MCF 10A (cell line): Measurements from ENCODE around the gene DPH3. TPM values are rescaled to one million over a fixed set of nuclear protein-coding genes. Genes with fewer than 3 reads are reported as not detected.

Experiments
- BruUV-seq: library from RNA; stranded (reverse); fragments of 400-500 nt; replicated peaks from 2 replicates; lab custom pipeline; 2021; lab: Mats Ljungman, UMichigan
- CTCF ChIA-PET: fragments of 300-600 bp; sonication (Branson Sonifier 250); formaldehyde crosslinking; extraction: SDS; loops from one replicate; lab custom pipeline; 2021; ENCODE audit warnings: antibody characterized with exemption, inconsistent platforms; lab: Yijun Ruan, JAX
- POLR2A ChIA-PET: fragments of 300-600, 350-650 bp; sonication (Branson Sonifier 250); formaldehyde crosslinking; extraction: SDS; loops from one replicate; lab custom pipeline; 2020; ENCODE audit warnings: antibody characterized with exemption, inconsistent platforms; lab: Yijun Ruan, JAX
- DNase-seq: peaks from one replicate; pipeline ENCODE4 v3.0.0-alpha.2; 2018; ENCODE audit not compliant: unreplicated experiment
- H3K27ac Mint-ChIP-seq: one replicate; pipeline ENCODE4 v1.8.0; 2022; ENCODE audit warnings: mild to moderate bottlenecking, low read depth, mixed read lengths; ENCODE audit not compliant: unreplicated experiment
- H3K27me3 Mint-ChIP-seq: one replicate; pipeline ENCODE4 v1.8.0; 2022; ENCODE audit warnings: mixed read lengths; ENCODE audit not compliant: insufficient read depth, unreplicated experiment
- H3K36me3 Mint-ChIP-seq: one replicate; pipeline ENCODE4 v1.8.0; 2022; ENCODE audit warnings: mild to moderate bottlenecking, moderate library complexity, mixed read lengths; ENCODE audit not compliant: insufficient read depth, unreplicated experiment
- H3K4me1 Mint-ChIP-seq: one replicate; pipeline ENCODE4 v1.8.0; 2022; ENCODE audit warnings: mixed read lengths; ENCODE audit not compliant: insufficient read depth, unreplicated experiment
- H3K4me3 Mint-ChIP-seq: one replicate; pipeline ENCODE4 v1.8.0; 2022; ENCODE audit warnings: mild to moderate bottlenecking, moderate library complexity, mixed read lengths; ENCODE audit not compliant: unreplicated experiment
- H3K9me3 Mint-ChIP-seq: one replicate; pipeline ENCODE4 v1.8.0; 2022; ENCODE audit warnings: mixed read lengths; ENCODE audit not compliant: unreplicated experiment
- intact Hi-C: fragments of 100-400 bp; cut with micrococcal nuclease; formaldehyde crosslinking; loops from 2 replicates; pipeline ENCODE4 v1.14.1; 2022
- total RNA-seq: library from RNA; stranded (reverse); gene quantifications from 2 replicates; pipeline ENCODE4 v1.2.3, GENCODE V29; 2022
- TF ChIP-seq, protein P1 (sequence below): fragments of 200-600 bp; IDR thresholded peaks from one replicate; pipeline ENCODE4 v1.8.0; 2022; ENCODE audit warnings: antibody characterized with exemption, mild to moderate bottlenecking; ENCODE audit not compliant: unreplicated experiment

DPH3 gene
- total RNA-seq, 1 experiment from 2014 or later, result 30.5 TPM

DNA sequence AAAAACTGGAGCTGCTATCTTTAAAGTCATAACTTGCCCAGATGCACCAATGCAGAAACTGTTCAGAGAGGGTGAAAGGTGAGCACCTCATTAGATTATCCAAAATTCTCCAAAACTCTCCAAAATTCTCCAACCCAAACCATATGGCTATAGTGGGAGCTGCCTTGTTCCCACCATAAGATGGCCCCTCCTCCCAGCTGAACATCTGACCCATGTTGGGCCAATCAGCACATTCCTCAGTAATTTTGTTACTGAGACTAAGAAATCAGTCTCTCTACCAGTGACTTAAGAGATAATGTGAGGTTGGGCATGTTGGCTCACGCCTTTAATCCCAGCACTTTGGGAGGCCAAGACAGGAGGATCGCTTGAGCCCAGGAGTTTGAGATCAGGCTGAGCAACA lies 32.8 kb downstream of the DPH3 start:
- no peak for DNase-seq
- Mint-ChIP-seq H3K27me3 (no peaks in the 10 kb centered on the region), H3K4me3 (no peak overlapping the region), H3K4me1 (no peaks in the 10 kb centered on the region), H3K27ac (no peak overlapping the region), H3K9me3 (no peaks in the 10 kb centered on the region), H3K36me3 (peaks cover 10% of the 10 kb centered on the region)
- CTCF ChIA-PET, result interaction anchor here (0.9 to 1.5 kb wide), 2 partner anchors 53 to 183 kb away, joined by 4 to 9 read pairs; no protein-coding TSS in a partner anchor
- BruUV-seq, result no TSS peak
- TF ChIP-seq, protein P1, sequence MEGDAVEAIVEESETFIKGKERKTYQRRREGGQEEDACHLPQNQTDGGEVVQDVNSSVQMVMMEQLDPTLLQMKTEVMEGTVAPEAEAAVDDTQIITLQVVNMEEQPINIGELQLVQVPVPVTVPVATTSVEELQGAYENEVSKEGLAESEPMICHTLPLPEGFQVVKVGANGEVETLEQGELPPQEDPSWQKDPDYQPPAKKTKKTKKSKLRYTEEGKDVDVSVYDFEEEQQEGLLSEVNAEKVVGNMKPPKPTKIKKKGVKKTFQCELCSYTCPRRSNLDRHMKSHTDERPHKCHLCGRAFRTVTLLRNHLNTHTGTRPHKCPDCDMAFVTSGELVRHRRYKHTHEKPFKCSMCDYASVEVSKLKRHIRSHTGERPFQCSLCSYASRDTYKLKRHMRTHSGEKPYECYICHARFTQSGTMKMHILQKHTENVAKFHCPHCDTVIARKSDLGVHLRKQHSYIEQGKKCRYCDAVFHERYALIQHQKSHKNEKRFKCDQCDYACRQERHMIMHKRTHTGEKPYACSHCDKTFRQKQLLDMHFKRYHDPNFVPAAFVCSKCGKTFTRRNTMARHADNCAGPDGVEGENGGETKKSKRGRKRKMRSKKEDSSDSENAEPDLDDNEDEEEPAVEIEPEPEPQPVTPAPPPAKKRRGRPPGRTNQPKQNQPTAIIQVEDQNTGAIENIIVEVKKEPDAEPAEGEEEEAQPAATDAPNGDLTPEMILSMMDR, result no peak
- intact Hi-C loops, result no loop called here
- POLR2A ChIA-PET, result interaction anchor here (0.6 to 1.7 kb wide), 2 partner anchors 26 to 329 kb away, joined by 3 to 4 read pairs; no protein-coding TSS in a partner anchor

- ChIA-PET POLR2A (no interaction called here), CTCF (no interaction called here)
- no TSS peak for BruUV-seq
- Mint-ChIP-seq H3K4me3 (no peak overlapping the region), H3K36me3 (peaks cover 22% of the 10 kb centered on the region), H3K9me3 (no peaks in the 10 kb centered on the region), H3K27ac (no peak overlapping the region), H3K27me3 (no peaks in the 10 kb centered on the region), H3K4me1 (no peaks in the 10 kb centered on the region)
- intact Hi-C loops, result no loop called here
- TF ChIP-seq, protein P1, result no peak
- no peak for DNase-seq
Measured at GRCh38 chr3:16229681-16230080, 35.1 kb downstream of the DPH3 start.

DNA sequence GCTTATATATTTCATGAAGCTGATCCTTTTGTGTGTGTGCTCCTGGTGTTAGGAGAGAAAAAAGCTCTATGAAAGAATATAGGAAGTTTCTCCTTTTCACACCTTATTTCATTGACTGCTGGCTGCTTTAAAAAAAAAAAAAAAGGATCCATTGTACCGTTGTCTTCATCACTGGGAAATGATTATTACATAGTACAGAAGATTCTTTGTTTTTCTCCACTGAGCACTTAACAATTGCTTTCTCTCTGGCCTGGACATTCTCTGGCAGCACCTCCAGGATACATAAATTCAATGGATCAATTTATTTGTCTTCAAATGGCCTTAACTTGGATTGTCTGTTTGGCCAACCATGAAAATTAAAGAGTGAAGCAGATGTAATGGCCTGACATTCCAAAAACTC lies 37.2 kb downstream of the DPH3 start:
- DNase-seq, result no peak
- Mint-ChIP-seq H3K27ac (no peak overlapping the region), H3K36me3 (peaks cover 24% of the 10 kb centered on the region), H3K9me3 (no peaks in the 10 kb centered on the region), H3K27me3 (no peaks in the 10 kb centered on the region), H3K4me1 (no peaks in the 10 kb centered on the region), H3K4me3 (no peak overlapping the region)
- intact Hi-C loops, result no loop called here
- ChIA-PET CTCF (interaction anchor here (0.7 to 1.0 kb wide), 3 partner anchors 14 to 171 kb away, joined by 3 to 4 read pairs (median 3); no protein-coding TSS in a partner anchor), POLR2A (interaction anchor here (0.7 kb wide), 1 partner anchor 372 kb away, joined by 4 read pairs; no protein-coding TSS in a partner anchor)
- BruUV-seq, result no TSS peak
- TF ChIP-seq, protein P1, result no peak

DNA sequence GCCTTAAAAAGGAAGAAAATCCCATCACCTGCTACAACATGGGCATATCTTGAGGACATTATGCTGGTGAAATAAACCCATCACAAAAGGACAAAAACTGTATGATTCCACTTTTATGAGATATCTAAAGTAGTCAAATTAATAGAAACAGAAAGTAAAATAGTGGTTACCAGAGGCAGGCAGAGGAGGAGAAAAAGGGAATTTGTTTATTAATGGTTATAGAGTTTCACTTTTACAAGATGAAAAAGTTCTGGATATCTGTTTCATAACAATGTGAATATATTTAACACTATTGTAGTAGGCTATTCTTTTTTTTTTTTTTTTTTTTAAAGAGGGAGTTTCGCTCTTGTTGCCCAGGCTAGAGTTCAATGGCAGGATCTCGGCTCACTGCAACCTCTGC lies 40.4 kb downstream of the DPH3 start:
- H3K27ac Mint-ChIP-seq, result no peak overlapping the region
- no peak for DNase-seq
- no peaks in the 10 kb centered on the region for H3K9me3 Mint-ChIP-seq
- H3K4me1 Mint-ChIP-seq, result no peaks in the 10 kb centered on the region
- no peaks in the 10 kb centered on the region for H3K27me3 Mint-ChIP-seq
- peaks cover 28% of the 10 kb centered on the region for H3K36me3 Mint-ChIP-seq
- intact Hi-C loops, result no loop called here
- TF ChIP-seq, protein P1, result no peak
- ChIA-PET POLR2A (no interaction called here), CTCF (no interaction called here)
- BruUV-seq, result no TSS peak
- no peak overlapping the region for H3K4me3 Mint-ChIP-seq
